Karpas-422 (cell line): ENCODE data around the gene STK32C. TPM values are rescaled to one million over a fixed set of nuclear protein-coding genes. Genes with fewer than 3 reads are reported as not detected.
"Not testable (repeated sequence)": the region's sequence is repeated elsewhere in the genome, so short reads cannot be mapped to it uniquely, and the experiment has no call there.

Source experiments
- DNase-seq: peaks from one replicate; pipeline ENCODE4 v3.0.0-alpha.2; 2015
- H2AFZ ChIP-seq: fragments of 200-600 bp; sonication (generic); 2 replicates; pipeline ENCODE4 v1.6.1; 2014; ENCODE audit warnings: antibody characterized with exemption, low read length, mixed read lengths
- H3K27ac ChIP-seq: fragments of 200-600 bp; sonication (generic); 2 replicates; pipeline ENCODE4 v1.5.1; 2014; ENCODE audit warnings: mild to moderate bottlenecking, low read length, moderate library complexity
- H3K27me3 ChIP-seq: fragments of 200-600 bp; sonication (generic); 2 replicates; pipeline ENCODE4 v1.6.1; 2014; ENCODE audit warnings: low read length, mixed read lengths
- H3K36me3 ChIP-seq: fragments of 200-600 bp; sonication (generic); 2 replicates; pipeline ENCODE4 v1.6.1; 2014; ENCODE audit warnings: low read length, mixed read lengths; ENCODE audit not compliant: insufficient read depth
- H3K4me1 ChIP-seq: fragments of 200-600 bp; sonication (generic); 2 replicates; pipeline ENCODE4 v1.6.1; 2014; ENCODE audit warnings: mild to moderate bottlenecking, low read length, mixed read lengths
- H3K4me2 ChIP-seq: fragments of 200-600 bp; sonication (generic); 2 replicates; pipeline ENCODE4 v1.6.1; 2014; ENCODE audit warnings: low read length, low read depth, mild to moderate bottlenecking; ENCODE audit not compliant: poor library complexity, severe bottlenecking
- H3K4me3 ChIP-seq: fragments of 200-600 bp; sonication (generic); 2 replicates; pipeline ENCODE4 v1.5.1; 2014; ENCODE audit warnings: mild to moderate bottlenecking, antibody characterized with exemption, low read length, mixed read lengths
- H3K79me2 ChIP-seq: fragments of 200-600 bp; sonication (generic); 2 replicates; pipeline ENCODE4 v1.6.1; 2014; ENCODE audit warnings: mild to moderate bottlenecking, low read length, mixed read lengths
- H3K9ac ChIP-seq: fragments of 200-600 bp; sonication (generic); 2 replicates; pipeline ENCODE4 v1.6.0; 2014; ENCODE audit warnings: low read length
- H3K9me2 ChIP-seq: fragments of 200-600 bp; sonication (generic), shearing (Covaris generic); replicated peaks from 2 replicates; pipeline ENCODE4 v1.6.0; 2014; ENCODE audit warnings: mild to moderate bottlenecking, low read length, moderate library complexity; ENCODE audit not compliant: insufficient read depth
- H3K9me3 ChIP-seq: fragments of 300-700, 200-600 bp; sonication (generic); 2 replicates; pipeline ENCODE4 v1.6.1; 2014; ENCODE audit warnings: low read length, mixed read lengths
- H4K20me1 ChIP-seq: fragments of 200-600 bp; sonication (generic); 2 replicates; pipeline ENCODE4 v1.6.1; 2014; ENCODE audit warnings: mild to moderate bottlenecking, antibody characterized with exemption, low read length, low read depth; ENCODE audit not compliant: insufficient read depth
- total RNA-seq: library from RNA; depleted of rRNA; stranded (reverse); fragments of >200 nt; shearing (Covaris generic); gene quantifications from 2 replicates; pipeline ENCODE4 v1.2.3, GENCODE V29; 2014; ENCODE audit warnings: low replicate concordance

The STK32C gene
- total RNA-seq, 1 experiment from 2014 or later, result 8.4 TPM

GRCh38 chr10:132220996-132221395, 86.8 kb downstream of the STK32C start:
- not testable (repeated sequence) for H4K20me1 ChIP-seq, H3K4me3 ChIP-seq, H3K27me3 ChIP-seq, H3K9me2 ChIP-seq, H3K79me2 ChIP-seq, H3K27ac ChIP-seq, H3K4me2 ChIP-seq, H3K36me3 ChIP-seq, H2AFZ ChIP-seq, DNase-seq, H3K4me1 ChIP-seq, H3K9ac ChIP-seq, H3K9me3 ChIP-seq

GRCh38 chr10:132220061-132220460, 87.7 kb downstream of the STK32C start:
- Histone ChIP-seq H3K4me3 (no peak overlapping the region), H3K9me3 (no peaks in the 10 kb centered on the region), H3K9ac (no peak overlapping the region), H3K36me3 (no peaks in the 10 kb centered on the region), H3K79me2 (no peaks in the 10 kb centered on the region), H3K4me1 (no peaks in the 10 kb centered on the region), H2AFZ (no peak overlapping the region), H4K20me1 (no peaks in the 10 kb centered on the region), H3K27ac (no peak overlapping the region), H3K9me2 (no peaks in the 10 kb centered on the region), H3K27me3 (no peaks in the 10 kb centered on the region), H3K4me2 (no peak overlapping the region)
- DNase-seq, result no peak

DNA sequence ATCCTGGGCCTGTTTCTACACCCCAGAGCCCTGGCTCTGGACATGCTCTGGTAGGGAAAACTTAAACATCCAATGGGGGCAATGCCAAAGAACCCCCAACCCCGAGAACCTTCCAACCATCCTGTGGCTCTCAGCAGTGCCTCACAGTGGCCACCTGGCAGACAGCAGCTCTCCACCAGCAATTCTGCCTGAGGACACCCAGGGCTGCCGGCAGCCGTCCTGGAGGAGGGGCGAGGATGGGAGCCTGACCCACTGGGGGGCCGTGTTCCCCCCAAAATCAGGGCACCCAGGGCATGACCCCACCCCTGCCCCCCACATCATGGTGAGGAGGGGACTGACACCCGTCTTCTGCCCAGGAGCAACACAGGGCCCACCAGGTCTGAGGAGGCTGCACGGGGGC, 88.3 kb downstream of the STK32C start:
- H4K20me1 ChIP-seq, result no peaks in the 10 kb centered on the region
- no peaks in the 10 kb centered on the region for H3K9me2 ChIP-seq
- H3K27me3 ChIP-seq, result no peaks in the 10 kb centered on the region
- H2AFZ ChIP-seq, result no peak overlapping the region
- H3K4me1 ChIP-seq, result no peaks in the 10 kb centered on the region
- no peak overlapping the region for H3K27ac ChIP-seq
- H3K36me3 ChIP-seq, result no peaks in the 10 kb centered on the region
- H3K4me3 ChIP-seq, result no peak overlapping the region
- H3K9me3 ChIP-seq, result no peaks in the 10 kb centered on the region
- H3K79me2 ChIP-seq, result no peaks in the 10 kb centered on the region
- no peak for DNase-seq
- no peak overlapping the region for H3K9ac ChIP-seq
- no peak overlapping the region for H3K4me2 ChIP-seq

DNA sequence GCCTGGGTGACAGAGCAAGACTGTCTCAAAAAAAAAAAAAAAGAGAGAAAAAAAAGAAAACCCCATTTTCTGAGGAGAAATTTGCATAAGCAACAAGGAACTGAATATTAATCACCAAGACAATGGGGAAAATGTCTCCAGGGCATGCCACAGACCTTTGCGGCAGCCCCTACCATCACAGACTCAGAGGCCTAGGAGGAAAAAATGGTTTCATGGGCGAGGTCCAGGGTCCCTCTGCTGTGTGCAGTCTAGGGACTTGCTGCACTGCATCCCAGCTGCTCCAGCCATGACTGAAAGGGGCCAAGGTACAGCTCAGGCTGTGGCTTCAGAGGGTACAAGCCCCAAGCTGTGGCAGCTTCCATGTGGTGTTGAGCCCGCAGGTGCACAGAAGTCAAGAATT, 91.3 kb downstream of the STK32C start:
- H3K4me2 ChIP-seq, H3K4me3 ChIP-seq, H2AFZ ChIP-seq, H3K79me2 ChIP-seq, H4K20me1 ChIP-seq, H3K4me1 ChIP-seq, H3K9ac ChIP-seq, H3K36me3 ChIP-seq, H3K27ac ChIP-seq, H3K27me3 ChIP-seq, H3K9me3 ChIP-seq, DNase-seq, H3K9me2 ChIP-seq: not testable (repeated sequence)

DNA sequence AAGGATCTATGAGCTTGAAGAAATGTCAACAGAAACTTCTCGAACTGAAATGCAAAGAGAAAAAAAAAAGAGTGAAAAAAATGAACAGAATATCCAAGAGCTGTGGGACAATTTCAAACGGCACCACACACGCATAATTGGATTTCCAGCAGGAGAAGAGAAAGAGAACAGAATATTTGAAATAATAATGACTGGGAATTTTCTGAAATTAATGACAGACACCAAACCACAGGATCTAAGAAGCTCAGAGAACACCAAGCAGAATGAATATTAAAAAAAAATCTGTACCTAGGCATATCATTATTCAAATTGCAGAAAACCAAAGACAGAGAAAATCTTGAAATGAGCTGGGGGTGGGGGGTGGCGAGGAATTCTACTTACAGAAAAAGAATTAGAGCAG, 93.8 kb downstream of the STK32C start:
- Histone ChIP-seq H3K9ac (no peak overlapping the region), H3K79me2 (no peaks in the 10 kb centered on the region), H3K4me1 (no peaks in the 10 kb centered on the region), H3K4me3 (no peak overlapping the region), H3K36me3 (no peaks in the 10 kb centered on the region), H2AFZ (no peak overlapping the region), H4K20me1 (no peaks in the 10 kb centered on the region), H3K27ac (no peak overlapping the region), H3K4me2 (no peak overlapping the region), H3K9me2 (no peaks in the 10 kb centered on the region), H3K9me3 (no peaks in the 10 kb centered on the region), H3K27me3 (no peaks in the 10 kb centered on the region)
- DNase-seq, result no peak

GRCh38 chr10:132212816-132213215, 94.9 kb downstream of the STK32C start:
- H3K9me2 ChIP-seq, result no peaks in the 10 kb centered on the region
- H3K9me3 ChIP-seq, result no peaks in the 10 kb centered on the region
- no peak overlapping the region for H3K4me3 ChIP-seq
- H3K27ac ChIP-seq, result no peak overlapping the region
- H3K4me1 ChIP-seq, result no peaks in the 10 kb centered on the region
- H4K20me1 ChIP-seq, result no peaks in the 10 kb centered on the region
- no peak overlapping the region for H3K9ac ChIP-seq
- H3K36me3 ChIP-seq, result no peaks in the 10 kb centered on the region
- no peaks in the 10 kb centered on the region for H3K79me2 ChIP-seq
- DNase-seq, result no peak
- no peak overlapping the region for H2AFZ ChIP-seq
- H3K4me2 ChIP-seq, result no peak overlapping the region
- H3K27me3 ChIP-seq, result no peaks in the 10 kb centered on the region

DNA sequence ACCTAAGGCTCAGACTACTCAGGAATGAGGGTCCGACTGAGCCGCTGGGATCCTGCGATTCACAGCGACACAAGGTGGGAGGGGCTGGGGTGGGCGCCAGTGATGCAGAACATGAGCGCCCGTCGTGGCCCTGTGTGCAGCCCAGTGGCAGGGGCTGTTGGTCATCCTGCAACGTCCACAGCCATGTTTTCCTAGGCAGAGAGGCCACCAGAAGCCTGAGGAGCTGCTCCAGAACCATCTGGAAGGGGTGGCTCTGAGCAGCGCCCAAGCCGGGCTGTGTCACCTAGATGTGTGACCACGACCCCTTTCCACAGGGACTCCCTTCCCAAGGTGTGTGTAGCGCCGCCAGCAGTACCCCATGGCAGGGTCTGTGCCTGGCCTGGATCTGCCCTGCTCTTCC, 96.5 kb downstream of the STK32C start:
- no peak overlapping the region for H3K9ac ChIP-seq
- no peaks in the 10 kb centered on the region for H3K79me2 ChIP-seq
- DNase-seq, result no peak
- H3K36me3 ChIP-seq, result no peaks in the 10 kb centered on the region
- H4K20me1 ChIP-seq, result no peaks in the 10 kb centered on the region
- no peak overlapping the region for H3K4me3 ChIP-seq
- H3K9me3 ChIP-seq, result no peaks in the 10 kb centered on the region
- no peaks in the 10 kb centered on the region for H3K9me2 ChIP-seq
- no peaks in the 10 kb centered on the region for H3K4me1 ChIP-seq
- H3K27me3 ChIP-seq, result no peaks in the 10 kb centered on the region
- no peak overlapping the region for H3K4me2 ChIP-seq
- H2AFZ ChIP-seq, result no peak overlapping the region
- no peak overlapping the region for H3K27ac ChIP-seq

DNA sequence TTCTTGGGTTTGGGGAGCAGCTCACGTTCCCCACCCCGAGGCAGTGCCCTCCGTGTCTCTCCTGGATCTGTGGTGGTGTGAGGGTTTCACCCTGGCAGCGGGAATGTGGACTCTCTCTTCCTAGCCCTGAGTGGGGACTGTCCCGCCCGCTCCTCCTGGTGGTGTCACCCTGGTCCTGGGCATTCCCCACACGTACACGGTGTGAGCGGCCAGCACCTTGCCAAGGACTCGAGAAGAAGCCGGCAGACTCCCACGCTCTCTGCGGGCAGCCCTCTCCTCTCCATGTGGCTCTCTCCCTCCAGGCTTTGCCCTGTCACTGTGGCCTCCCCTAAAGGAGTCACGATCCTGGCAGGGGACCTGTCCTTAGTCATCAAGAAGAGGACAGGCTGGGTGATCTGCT, 97.0 kb downstream of the STK32C start:
- no peak overlapping the region for H3K9ac ChIP-seq
- H3K9me2 ChIP-seq, result no peaks in the 10 kb centered on the region
- no peaks in the 10 kb centered on the region for H3K36me3 ChIP-seq
- no peak overlapping the region for H3K27ac ChIP-seq
- no peak overlapping the region for H3K4me2 ChIP-seq
- H2AFZ ChIP-seq, result no peak overlapping the region
- H3K4me3 ChIP-seq, result no peak overlapping the region
- no peaks in the 10 kb centered on the region for H4K20me1 ChIP-seq
- no peak for DNase-seq
- H3K9me3 ChIP-seq, result no peaks in the 10 kb centered on the region
- no peaks in the 10 kb centered on the region for H3K4me1 ChIP-seq
- H3K27me3 ChIP-seq, result no peaks in the 10 kb centered on the region
- no peaks in the 10 kb centered on the region for H3K79me2 ChIP-seq

DNA sequence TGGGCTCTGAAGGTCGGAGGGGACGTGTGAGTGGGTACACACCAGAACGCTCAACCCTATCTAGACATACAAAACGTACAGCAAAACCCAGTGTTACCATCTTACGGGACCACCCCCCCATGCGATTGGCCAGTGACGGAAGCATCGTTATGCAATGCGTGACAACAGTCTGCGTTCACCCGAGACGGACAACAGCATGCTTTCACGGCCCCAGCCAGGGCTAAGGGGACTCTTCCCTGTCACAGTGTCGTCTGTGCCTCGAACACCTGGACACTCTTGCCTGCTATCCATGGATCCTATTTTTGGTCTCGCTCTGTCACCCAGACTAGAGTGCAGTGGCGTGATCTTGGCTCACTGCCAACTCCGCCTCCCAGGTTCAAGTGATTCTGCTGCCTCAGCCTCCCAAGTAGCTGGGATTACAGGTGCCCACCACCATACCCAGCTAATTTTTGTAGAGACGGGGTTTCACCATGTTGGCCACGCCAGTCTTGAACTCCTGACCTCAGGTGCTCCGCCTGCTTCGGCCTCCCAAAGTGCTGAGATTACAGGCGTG, 97.7 kb downstream of the STK32C start:
- Histone ChIP-seq H3K4me3 (no peak overlapping the region), H3K4me1 (no peaks in the 10 kb centered on the region), H3K9ac (no peak overlapping the region), H3K9me3 (no peaks in the 10 kb centered on the region), H3K27ac (no peak overlapping the region), H2AFZ (no peak overlapping the region), H3K79me2 (no peaks in the 10 kb centered on the region), H3K36me3 (no peaks in the 10 kb centered on the region), H4K20me1 (no peaks in the 10 kb centered on the region), H3K9me2 (no peaks in the 10 kb centered on the region), H3K27me3 (no peaks in the 10 kb centered on the region), H3K4me2 (no peak overlapping the region)
- DNase-seq, result no peak
